GM12878 (cell line): Measurements from ENCODE around the gene MAML2. TPM values are rescaled to one million over a fixed set of nuclear protein-coding genes. Genes with fewer than 3 reads are reported as not detected.

Source experiments
- ATAC-seq: fragments of 200-7000 bp; cut with Tn5 transposase; 3 replicates; pipeline ENCODE4 v1.9.1; 2020; ENCODE audit warnings: mild to moderate bottlenecking, moderate library complexity
- BruUV-seq: library from RNA; stranded (reverse); fragments of 400-500 nt; replicated peaks from 2 replicates; lab custom pipeline; 2021; lab: Mats Ljungman, UMichigan
- CTCF ChIA-PET: fragments of 300-600 bp; sonication (Branson Sonifier 250); formaldehyde crosslinking; extraction: SDS; loops from one replicate; lab custom pipeline; 2021; ENCODE audit warnings: inconsistent platforms; lab: Yijun Ruan, JAX
- POLR2A ChIA-PET: fragments of 350-600 bp; formaldehyde crosslinking; extraction: SDS; loops from one replicate; lab custom pipeline; 2021; ENCODE audit warnings: inconsistent platforms; lab: Charles Lee
- RAD21 ChIA-PET: fragments of 300-600 bp; sonication (Branson Sonifier 250); formaldehyde crosslinking; loops from one replicate; lab custom pipeline; 2023; ENCODE audit warnings: antibody characterized with exemption; ENCODE audit not compliant: unreplicated experiment; lab: Charles Lee
- SMC1A ChIA-PET: fragments of 300-600 bp; sonication (Branson Sonifier 250); formaldehyde crosslinking; loops from one replicate; lab custom pipeline; 2023; ENCODE audit not compliant: unreplicated experiment, uncharacterized antibody; lab: Charles Lee
- DNase-seq: peaks from one replicate; pipeline ENCODE4 v3.0.0-alpha.2; 2011; ENCODE audit warnings: low read depth, low spot score
- FAIRE-seq: peaks from 3 replicates; lab custom pipeline; 2011; peaks lifted over from hg19 to GRCh38; lab: Jason Lieb, UNC
- H2AFZ ChIP-seq: 2 replicates; pipeline ENCODE4 v1.6.0; 2011; ENCODE audit warnings: low read depth, low read length, control low read depth; ENCODE audit not compliant: control insufficient read depth
- H3K27ac ChIP-seq: 2 replicates; pipeline ENCODE4 v1.5.1; 2011; ENCODE audit warnings: control low read depth; ENCODE audit not compliant: control insufficient read depth, insufficient read depth
- H3K27me3 ChIP-seq, 2 experiments: replicated peaks in 1 of 2; 2 replicates each; pipeline versions ENCODE4 v1.6.0 to v1.6.1; 2011; ENCODE audit warnings: low read length in 1 of 2; ENCODE audit not compliant: control insufficient read depth in 2 of 2, insufficient read depth in 2 of 2
- H3K36me3 ChIP-seq, 2 experiments: 2 replicates each; pipeline ENCODE4 v1.5.1; 2011; ENCODE audit warnings: low read length in 1 of 2; ENCODE audit not compliant: control insufficient read depth in 2 of 2, insufficient read depth in 2 of 2
- H3K4me1 ChIP-seq: 2 replicates; pipeline ENCODE4 v1.6.1; 2011; ENCODE audit warnings: mild to moderate bottlenecking, low read length, moderate library complexity, mixed read lengths; ENCODE audit not compliant: control insufficient read depth, insufficient read depth
- H3K4me2 ChIP-seq: 2 replicates; pipeline ENCODE4 v1.6.0; 2011; ENCODE audit warnings: control low read depth; ENCODE audit not compliant: control insufficient read depth, insufficient read depth
- H3K4me3 ChIP-seq: fragments of 200-600 bp; sonication (generic); 2 replicates; pipeline ENCODE4 v1.5.1; 2016
- H3K79me2 ChIP-seq: 2 replicates; pipeline ENCODE4 v1.6.0; 2011; ENCODE audit warnings: low read length; ENCODE audit not compliant: control insufficient read depth, insufficient read depth
- H3K9ac ChIP-seq: 2 replicates; pipeline ENCODE4 v1.8.0; 2011; ENCODE audit warnings: low read length, control low read depth, mixed read lengths; ENCODE audit not compliant: control insufficient read depth, insufficient read depth
- H3K9me3 ChIP-seq: replicated peaks from 3 replicates; pipeline ENCODE4 v1.5.1; 2011; ENCODE audit warnings: mild to moderate bottlenecking, low read length; ENCODE audit not compliant: control insufficient read depth, insufficient read depth
- H4K20me1 ChIP-seq: 2 replicates; pipeline ENCODE4 v1.6.0; 2011; ENCODE audit not compliant: control insufficient read depth, insufficient read depth
- BMI1 ChIP-seq: fragments of 450-650 bp; IDR thresholded peaks from 2 replicates; pipeline ENCODE4 v1.6.1; 2016; ENCODE audit warnings: mild to moderate bottlenecking, moderate library complexity, borderline replicate concordance
- EGR1 ChIP-seq, 2 experiments: IDR thresholded peaks; 1 replicate in 1 of 2; 2 replicates in 1 of 2; pipeline ENCODE4 v1.6.1; 2011 to 2012; ENCODE audit warnings: low read depth in 2 of 2, low read length in 2 of 2, borderline replicate concordance in 1 of 2, mild to moderate bottlenecking in 1 of 2, moderate library complexity in 1 of 2
- HCFC1 ChIP-seq: fragments of 150-350 bp; IDR thresholded peaks from 2 replicates; pipeline ENCODE4 v1.6.1; 2014; ENCODE audit warnings: low read length
- LARP7 ChIP-seq: fragments of 450-650 bp; IDR thresholded peaks from 2 replicates; pipeline ENCODE4 v1.6.1; 2017; ENCODE audit warnings: mild to moderate bottlenecking
- NFIC ChIP-seq: IDR thresholded peaks from 2 replicates; pipeline ENCODE4 v1.6.1; 2012; ENCODE audit warnings: low read depth, mild to moderate bottlenecking, inconsistent platforms, low read length, moderate library complexity
- NFYA ChIP-seq: IDR thresholded peaks from 2 replicates; pipeline ENCODE4 v1.6.1; 2011; ENCODE audit warnings: low read depth, mild to moderate bottlenecking, low read length, improper control_type of control experiment, borderline replicate concordance
- NR2F1 ChIP-seq: fragments of 450-650 bp; conservative IDR thresholded peaks from 2 replicates; pipeline ENCODE4 v1.6.1; 2017; ENCODE audit warnings: mild to moderate bottlenecking
- PAX8 ChIP-seq: fragments of 450-650 bp; IDR thresholded peaks from 2 replicates; pipeline ENCODE4 v1.6.1; 2017; ENCODE audit warnings: mild to moderate bottlenecking, moderate library complexity
- RUNX3 ChIP-seq: IDR thresholded peaks from 2 replicates; pipeline ENCODE4 v1.6.1; 2012; ENCODE audit warnings: low read length, inconsistent platforms
- SIX5 ChIP-seq: IDR thresholded peaks from 2 replicates; pipeline ENCODE4 v1.6.1; 2011; ENCODE audit warnings: mild to moderate bottlenecking, low read depth, low read length, moderate library complexity; ENCODE audit not compliant: severe bottlenecking
- SPI1 ChIP-seq: IDR thresholded peaks from 2 replicates; pipeline ENCODE4 v1.6.1; 2011; ENCODE audit warnings: low read depth, mild to moderate bottlenecking, low read length, moderate library complexity, borderline replicate concordance; ENCODE audit not compliant: insufficient read depth
- TCF12 ChIP-seq: IDR thresholded peaks from 2 replicates; pipeline ENCODE4 v1.6.1; 2011; ENCODE audit warnings: low read depth, mild to moderate bottlenecking, low read length
- ZZZ3 ChIP-seq: IDR thresholded peaks from 2 replicates; pipeline ENCODE4 v1.6.1; 2011; ENCODE audit warnings: low read depth; ENCODE audit not compliant: control insufficient read depth, insufficient read length
- WGBS: methylation state at CpG from one replicate; pipeline ENCODE4 v1.1.6; 2016; ENCODE audit warnings: low lambda C conversion rate; ENCODE audit not compliant: insufficient replicate concordance, insufficient coverage; ENCODE audit errors: missing lambda C conversion rate; 5-methylcytosine and 5-hydroxymethylcytosine counted together
- in situ Hi-C: fragments of 300-500 bp; cut with MboI; formaldehyde crosslinking; loops from 9 replicates; pipeline ENCODE4 v1.14.3; 2018; ENCODE audit warnings: mixed read lengths
- intact Hi-C: fragments of 100-400 bp; cut with micrococcal nuclease; formaldehyde crosslinking; loops from one replicate; pipeline ENCODE4 v1.14.2; 2022; ENCODE audit not compliant: unreplicated experiment
- polyA plus RNA-seq, 11 experiments: library from polyadenylated mRNA; depleted of rRNA in 4 of 11; unstranded in 6 of 11; stranded (reverse) in 5 of 11; fragments of >200 nt; fragmentation: Nextera tagmentation in 4 of 11; fragmentation: Illumina TruSeq in 1 of 11; extraction: Ambion mirVana in 4 of 11; extraction: Trizol in 1 of 11; gene quantifications; 1 replicate in 1 of 11; 2 replicates in 10 of 11; pipeline versions ENCODE4 v1.2.1 to v1.2.3, GENCODE V29; 2011 to 2016; ENCODE audit warnings: inconsistent platforms in 2 of 11, missing spikeins in 2 of 11, low read depth in 1 of 11
- total RNA-seq, 4 experiments: library from RNA; depleted of rRNA in 3 of 4; stranded (reverse); fragments of >200 nt in 3 of 4; fragmentation: Illumina TruSeq in 1 of 4; extraction: Trizol in 1 of 4; gene quantifications; 2 replicates each; pipeline versions ENCODE4 v1.2.1 to v1.2.3, GENCODE V29; 2013 to 2021

The MAML2 gene
- total and polyA plus RNA-seq, 10 of the 15 experiments (the other 5 are each of a cell fraction or from before 2014, with no cell fraction given), result 2.5 to 15.1 (median 12.0) TPM

- no peak for TF ChIP-seq ZZZ3
- no peak for TF ChIP-seq LARP7
- TF ChIP-seq PAX8, result no peak
- no peak for TF ChIP-seq HCFC1
- TF ChIP-seq TCF12, result no peak
- no peak for TF ChIP-seq NR2F1
- peak; percentile 6 for TF ChIP-seq SIX5
- peak; percentile 76 for TF ChIP-seq NFIC
- TF ChIP-seq BMI1, result no peak
- TF ChIP-seq NFYA, result no peak
Observed at GRCh38 chr11:96338910-96339705, 3.9 kb downstream of the MAML2 start (continued).

- Histone ChIP-seq H3K9ac (peak overlapping the region; percentile 39), H3K9me3 (no peaks in the 10 kb centered on the region; the same call in 2 of the 3 replicates), H3K4me3 (peak overlapping the region; percentile 100), H3K79me2 (peaks cover 99% of the 10 kb centered on the region), H3K27me3 (no peaks in the 10 kb centered on the region), H3K36me3 (0 out of 4 replicates have a peak, but pooled peaks cover 0 to 2% of the 10 kb centered on the region in 2 experiments), H3K27ac (peak overlapping the region; percentile 80), H2AFZ (no peak overlapping the region; the same call in 1 of the 2 replicates), H3K4me2 (peak overlapping the region; percentile 85), H4K20me1 (no peaks in the 10 kb centered on the region), H3K4me1 (peaks cover 4% of the 10 kb centered on the region)
- intact Hi-C loops (loop anchor here (1.0 to 2.0 kb wide), 2 partner anchors 71 to 181 kb away; no protein-coding TSS in a partner anchor), in situ Hi-C loops (no loop called here)
- ATAC-seq (peak; percentile 52), FAIRE-seq (no peak), DNase-seq (no peak)
- BruUV-seq, result no TSS peak
- SMC1A ChIA-PET, result interaction anchor here (0.8 to 11.9 kb wide), 41 partner anchors 10 to 547 kb away, joined by 3 to 189 read pairs (median 7); partner anchors contain the start of genes CCDC82, CEP57 and JRKL
- CTCF ChIA-PET, result interaction anchor here (0.8 to 11.4 kb wide), 23 partner anchors 9 to 502 kb away, joined by 3 to 256 read pairs (median 5); no protein-coding TSS in a partner anchor
- POLR2A ChIA-PET, result interaction anchor here (0.6 to 2.9 kb wide), 7 partner anchors 44 to 151 kb away, joined by 3 to 12 read pairs (median 4); partner anchors contain the start of genes CCDC82 and JRKL
- RAD21 ChIA-PET, result interaction anchor here (0.6 to 11.4 kb wide), 27 partner anchors 11 to 489 kb away, joined by 3 to 213 read pairs (median 5); no protein-coding TSS in a partner anchor
- WGBS, result 57% methylated on average over 6 of the region's 6 CpGs
- 0 out of 2 replicates have a peak, but pooled peaks have one; percentile 5 for TF ChIP-seq RUNX3
- 0 out of 2 replicates have a peak, but pooled peaks have one; percentile 7 for TF ChIP-seq SPI1
- no peak for TF ChIP-seq EGR1 (IDR thresholded peaks at IDR 0.05; ENCODE audit: borderline replicate concordance in 1 of 2, low read depth in 2 of 2, low read length in 2 of 2)
Observed at GRCh38 chr11:96337541-96338431, 5.2 kb downstream of the MAML2 start.
